ENCODE data around the gene NDUFB5.

The NDUFB5 gene

GRCh38 chr3:179604321-179605078 is at the start of gene NDUFB5, which contains the start of gene MRPL47:
Gene NDUFB5 (plus strand): TSS chr3:179604794. CDS start chr3:179604816, 22 bp downstream.
Gene MRPL47 (minus strand): TSS chr3:179604638. CDS start chr3:179604624, 14 bp downstream.
- peak; percentile 87 for DNase-seq (ENCODE audit: low read depth)

GRCh38 chr3:179558742-179559364 is 45.7 kb upstream of the NDUFB5 start:
- no peak for DNase-seq (ENCODE audit: low read depth)

- no peak for DNase-seq (ENCODE audit: low read depth)
Observed at GRCh38 chr3:179560791-179561190, 43.8 kb upstream of the NDUFB5 start.

- peak; percentile 99 for DNase-seq (ENCODE audit: low read depth)
Observed at GRCh38 chr3:179562591-179563270, 41.9 kb upstream of the NDUFB5 start, which contains the start of gene ACTL6A. Gene ACTL6A (plus strand): TSS chr3:179562926. CDS start chr3:179563093, 167 bp downstream.

DNA sequence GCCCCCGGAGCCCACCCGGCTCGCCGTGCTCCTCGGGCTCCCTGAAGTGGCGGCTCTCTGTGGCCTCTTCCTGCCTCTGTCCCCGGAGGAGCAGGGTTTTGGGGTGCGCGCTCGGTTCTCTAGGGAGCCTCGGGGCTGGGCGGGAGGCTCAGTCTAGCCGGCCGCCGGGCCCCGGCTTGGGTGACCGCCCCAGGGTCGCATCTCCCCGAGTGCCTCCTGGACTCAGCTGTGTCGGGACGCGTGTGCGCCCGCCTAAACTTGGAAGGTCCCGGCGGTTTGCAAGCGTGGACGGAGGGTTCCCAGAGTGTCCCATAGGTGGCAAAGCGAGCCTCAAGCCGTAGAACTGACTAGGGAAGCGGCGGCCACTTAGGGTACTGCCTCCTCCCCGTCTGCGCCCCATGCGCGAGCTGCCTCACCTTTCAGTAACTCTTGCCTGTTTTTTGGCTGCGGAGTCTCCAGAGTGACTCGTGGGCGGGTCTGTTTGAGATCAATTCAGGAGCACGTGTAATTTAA is 41.3 kb upstream of the NDUFB5 start:
- DNase-seq (ENCODE audit: low read depth), result no peak

DNA sequence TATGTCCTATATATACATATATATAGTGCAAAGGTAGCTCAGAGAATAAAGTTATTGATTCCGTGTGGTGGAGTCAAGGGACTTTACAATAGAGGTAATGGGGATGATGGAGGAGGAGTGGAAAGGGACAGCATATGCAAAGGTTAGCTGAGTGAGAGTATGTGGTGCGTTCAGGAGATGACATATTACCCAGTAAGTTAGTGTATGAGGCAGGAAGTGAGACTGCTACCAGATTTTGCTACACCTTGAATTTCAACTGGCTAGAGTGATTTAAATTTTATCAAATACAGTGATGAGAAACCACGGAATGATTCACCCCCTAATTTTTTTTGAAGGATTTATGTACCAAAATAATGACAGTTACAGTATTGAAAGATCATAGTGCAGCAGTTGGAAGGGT is 39.1 kb upstream of the NDUFB5 start:
- DNase-seq (ENCODE audit: low read depth), result no peak

DNA sequence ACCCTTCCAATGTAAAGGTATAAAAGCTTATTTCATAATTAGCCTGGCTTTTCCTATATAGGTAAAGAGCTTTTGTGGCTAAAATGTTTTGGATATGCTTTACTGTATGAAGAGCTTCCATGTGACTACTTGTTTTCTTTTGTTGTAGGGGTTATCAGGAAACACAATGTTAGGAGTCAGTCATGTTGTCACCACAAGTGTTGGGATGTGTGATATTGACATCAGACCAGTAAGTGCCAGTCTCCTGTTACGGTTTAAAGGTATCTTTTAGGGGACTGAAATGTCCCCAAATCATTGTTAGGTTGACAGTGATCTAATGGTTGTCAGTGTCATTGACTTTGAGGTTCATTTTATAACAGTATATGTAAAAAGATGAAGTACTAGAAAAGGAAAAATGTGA is 23.6 kb upstream of the NDUFB5 start:
- DNase-seq (ENCODE audit: low read depth), result no peak

DNA sequence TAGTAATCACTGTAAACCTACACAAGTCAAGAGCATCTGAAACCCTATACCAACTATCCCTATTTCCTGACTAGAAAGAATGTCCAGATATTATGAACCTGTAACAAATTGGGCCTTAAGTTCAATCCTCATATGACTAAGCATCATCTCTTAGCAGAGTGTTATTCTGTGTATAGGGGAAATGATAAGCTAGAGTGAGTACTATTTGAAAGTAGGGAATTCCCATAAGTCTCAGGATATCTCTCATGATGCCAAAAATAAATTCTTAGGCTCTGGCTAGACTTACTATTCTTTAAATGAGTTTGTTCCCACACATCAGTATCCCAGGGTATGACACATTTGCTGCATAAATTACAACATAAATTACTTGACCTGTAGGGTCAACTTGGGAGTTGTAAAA is 15.5 kb upstream of the NDUFB5 start:
- no peak for DNase-seq (ENCODE audit: low read depth)

GRCh38 chr3:179590669-179591068 is 13.9 kb upstream of the NDUFB5 start:
- DNase-seq (ENCODE audit: low read depth), result no peak

DNA sequence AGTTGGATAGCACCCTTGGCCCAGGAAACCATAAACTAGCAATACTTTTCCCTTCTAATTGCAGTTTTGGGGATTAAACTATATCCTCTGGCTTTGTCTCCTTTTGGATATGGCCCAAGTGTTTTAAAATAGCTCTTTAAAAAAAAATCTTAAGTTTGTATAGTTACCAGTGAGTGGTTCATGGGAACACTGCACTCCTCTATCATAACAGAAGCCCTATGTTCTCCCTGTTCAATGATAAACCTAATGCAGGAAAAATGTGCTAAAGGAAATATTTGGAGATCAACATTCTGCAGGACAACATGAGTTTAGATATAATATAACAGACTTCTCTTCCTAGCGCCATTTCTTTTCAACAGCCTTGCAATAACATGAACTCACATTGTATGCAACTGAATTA is 13.3 kb upstream of the NDUFB5 start:
- DNase-seq (ENCODE audit: low read depth), result no peak

- no peak for DNase-seq (ENCODE audit: low read depth)
Observed at GRCh38 chr3:179599531-179599930, 5.1 kb upstream of the NDUFB5 start.

GRCh38 chr3:179603321-179603720 is 1.3 kb upstream of the NDUFB5 start:
- no peak for DNase-seq (ENCODE audit: low read depth)

DNA sequence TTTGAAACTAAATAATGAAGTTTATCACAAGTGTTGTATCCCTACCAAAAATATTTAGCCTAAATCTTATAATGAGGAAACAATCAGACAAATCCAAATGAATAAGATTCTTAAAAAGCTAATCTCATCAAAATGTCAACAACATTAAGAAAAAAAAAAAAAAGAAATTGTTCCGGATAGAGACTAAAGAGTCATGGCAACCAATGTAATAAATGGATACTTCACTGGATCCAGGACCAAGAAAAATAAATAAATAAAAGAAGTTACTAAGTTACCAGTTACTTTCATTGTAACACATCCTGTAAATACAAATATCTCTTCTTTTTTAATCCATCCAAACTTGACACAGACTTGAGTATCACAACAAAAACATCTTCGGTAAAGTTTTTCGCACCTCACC is 763 bp upstream of the NDUFB5 start:
- no peak for DNase-seq (ENCODE audit: low read depth)

DNA sequence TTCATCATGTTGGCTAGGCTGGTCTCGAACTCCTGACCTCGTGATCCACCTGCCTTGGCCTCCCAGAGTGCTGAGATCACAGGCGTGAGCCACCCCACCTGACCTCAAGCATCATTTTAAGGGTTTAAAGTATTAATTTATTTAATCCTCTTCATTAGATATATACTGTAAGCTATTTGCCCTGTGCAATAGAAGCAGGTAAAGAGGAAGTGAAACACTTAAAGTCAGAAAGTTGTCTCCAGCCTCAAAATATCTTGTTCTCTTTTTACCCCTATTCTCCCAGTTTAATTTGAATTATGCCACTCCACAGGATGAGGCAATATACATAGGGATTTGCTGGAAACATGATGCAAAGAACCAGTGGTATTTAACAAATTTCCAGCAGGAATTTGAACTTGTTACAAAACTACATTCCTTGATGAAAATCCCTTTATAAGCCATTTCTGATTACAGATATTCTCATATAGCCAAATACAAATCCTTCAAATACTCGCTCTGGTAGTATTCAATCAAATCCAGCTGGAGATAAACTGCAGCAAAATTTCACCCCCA is 2.0 kb downstream of the NDUFB5 start:
- DNase-seq (ENCODE audit: low read depth), result no peak

GRCh38 chr3:179608931-179609720 is 4.5 kb downstream of the NDUFB5 start:
- DNase-seq (ENCODE audit: low read depth), result no peak

DNA sequence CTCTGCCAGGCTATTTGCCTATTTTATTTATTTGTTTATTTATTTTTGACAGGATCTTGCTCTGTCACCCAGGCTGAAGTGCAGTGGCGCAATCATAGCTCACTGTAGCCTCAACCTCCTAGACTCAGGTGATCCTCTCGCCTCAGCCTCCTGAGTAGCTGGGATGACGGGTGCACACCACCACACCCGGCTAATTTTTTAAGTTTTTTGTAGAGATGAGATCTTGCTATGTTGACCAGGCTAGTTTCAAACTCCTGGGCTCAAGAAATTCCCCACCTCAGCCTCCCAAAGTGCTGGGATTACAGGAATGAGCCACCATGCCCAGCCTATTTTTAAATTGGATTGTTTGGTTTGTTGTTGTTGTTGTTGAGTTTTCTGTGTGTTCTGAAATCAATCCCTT is 5.5 kb downstream of the NDUFB5 start:
- DNase-seq (ENCODE audit: low read depth), result no peak

DNA sequence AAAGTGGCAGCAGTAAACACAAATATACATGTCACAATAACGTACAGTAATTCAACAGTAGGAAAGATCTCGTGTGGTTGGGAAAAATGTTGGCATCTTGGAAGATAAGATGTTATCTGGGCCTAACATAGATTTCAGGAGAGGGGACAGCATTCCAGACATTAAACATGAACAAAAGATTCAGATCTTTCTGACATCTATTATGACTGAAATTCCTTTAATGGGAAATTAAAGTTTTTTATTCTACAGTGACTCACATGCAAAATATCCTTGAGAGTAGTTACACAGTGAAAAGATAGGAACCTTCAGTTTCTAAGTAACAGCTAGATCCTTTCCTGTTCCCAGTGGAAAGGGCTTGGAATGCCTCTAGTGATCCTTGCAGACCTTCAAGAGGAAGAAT is 9.2 kb downstream of the NDUFB5 start:
- peak; percentile 34 for DNase-seq (ENCODE audit: low read depth)

GRCh38 chr3:179615458-179616173 is 11.0 kb downstream of the NDUFB5 start:
- no peak for DNase-seq (ENCODE audit: low read depth)

DNA sequence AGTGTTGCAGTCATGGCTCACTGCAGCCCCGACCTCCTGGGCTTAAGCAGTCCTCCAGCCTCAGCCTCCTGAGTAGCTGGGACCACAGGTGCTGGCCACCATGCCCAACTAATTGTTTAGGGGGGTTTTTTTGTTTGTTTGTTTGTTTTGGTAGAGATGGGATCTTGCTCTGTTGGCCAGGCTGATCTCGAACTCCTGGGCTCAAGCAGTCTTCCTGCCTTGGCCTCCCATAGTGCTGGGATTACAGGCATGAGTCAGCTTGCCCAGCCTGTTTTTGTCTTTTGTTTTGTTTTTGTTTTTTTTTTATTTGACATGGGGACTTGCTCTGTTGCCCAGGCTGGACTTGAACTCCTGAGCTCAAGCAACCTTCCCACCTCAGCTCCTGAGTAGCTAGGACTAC is 17.4 kb downstream of the NDUFB5 start:
- no peak for DNase-seq (ENCODE audit: low read depth)

DNA sequence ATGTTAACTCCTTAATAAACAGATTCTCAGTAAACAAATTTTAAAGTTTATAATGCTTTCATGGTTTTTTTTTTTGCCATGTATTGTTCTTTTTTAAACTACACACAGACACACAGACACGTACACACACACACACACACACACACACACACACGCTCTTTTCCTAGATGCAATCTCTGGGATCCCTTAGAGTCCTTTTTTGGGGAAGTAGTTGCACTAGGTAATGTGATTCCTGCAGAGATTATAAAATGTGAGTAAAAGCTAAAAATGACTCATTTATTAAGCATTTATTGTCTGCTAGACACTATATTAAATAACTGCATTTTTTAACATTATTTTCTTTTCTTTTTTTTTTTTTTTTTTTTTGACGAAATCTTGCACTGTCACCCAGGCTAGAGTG is 19.9 kb downstream of the NDUFB5 start:
- peak; percentile 13 for DNase-seq (ENCODE audit: low read depth)

All from non-pigmented ciliary epithelial cell (primary cell).